GM18517 (cell line): ENCODE data around the gene HOXC11.

Experiments used
- ATAC-seq: cut with Tn5 transposase; IDR thresholded peaks from one replicate; pipeline ENCODE4 v1.9.1; 2021; ENCODE audit warnings: mild to moderate bottlenecking, moderate library complexity; ENCODE audit not compliant: unreplicated experiment

HOXC11 gene

GRCh38 chr12:53971686-53972085 lies 1.2 kb upstream of the HOXC11 start:
- ATAC-seq, result no peak

- no peak for ATAC-seq
Measured at GRCh38 chr12:53972152-53972702, 699 bp upstream of the HOXC11 start.

- no peak for ATAC-seq
Measured at GRCh38 chr12:53973236-53974042, 513 bp downstream of the HOXC11 start.

GRCh38 chr12:53974084-53975063 lies 1.4 kb downstream of the HOXC11 start, which contains the start of gene HOTAIR:
Gene HOTAIR (minus strand): TSS chr12:53974954.
- ATAC-seq, result no peak

GRCh38 chr12:53975064-53975471 lies 2.1 kb downstream of the HOXC11 start:
- ATAC-seq, result no peak

GRCh38 chr12:53975479-53976152 lies 2.7 kb downstream of the HOXC11 start:
- no peak for ATAC-seq

- ATAC-seq, result no peak
Measured at GRCh38 chr12:53976172-53976822, 3.4 kb downstream of the HOXC11 start.

- no peak for ATAC-seq
Measured at GRCh38 chr12:53976823-53977595, 4.1 kb downstream of the HOXC11 start.

- ATAC-seq, result no peak
Measured at GRCh38 chr12:53977596-53978445, 4.9 kb downstream of the HOXC11 start.

- no peak for ATAC-seq
Measured at GRCh38 chr12:53978477-53979356, 5.8 kb downstream of the HOXC11 start.

GRCh38 chr12:53980104-53980801 lies 7.3 kb downstream of the HOXC11 start:
- ATAC-seq, result no peak

- no peak for ATAC-seq
Measured at GRCh38 chr12:53980802-53981496, 8.0 kb downstream of the HOXC11 start.

- no peak for ATAC-seq
Measured at GRCh38 chr12:53981634-53982565, 9.0 kb downstream of the HOXC11 start.

GRCh38 chr12:53982648-53983567 lies 10.0 kb downstream of the HOXC11 start:
- no peak for ATAC-seq
